HG02981 (cell line): ENCODE results near the gene PAX3.
"Not testable (repeated sequence)": the region's sequence is repeated elsewhere in the genome, so short reads cannot be mapped to it uniquely, and the experiment has no call there.

Experiments used
- ATAC-seq: cut with Tn5 transposase; IDR thresholded peaks from one replicate; pipeline ENCODE4 v1.9.1; 2021; ENCODE audit warnings: mild to moderate bottlenecking, moderate library complexity; ENCODE audit not compliant: unreplicated experiment

PAX3 gene

DNA sequence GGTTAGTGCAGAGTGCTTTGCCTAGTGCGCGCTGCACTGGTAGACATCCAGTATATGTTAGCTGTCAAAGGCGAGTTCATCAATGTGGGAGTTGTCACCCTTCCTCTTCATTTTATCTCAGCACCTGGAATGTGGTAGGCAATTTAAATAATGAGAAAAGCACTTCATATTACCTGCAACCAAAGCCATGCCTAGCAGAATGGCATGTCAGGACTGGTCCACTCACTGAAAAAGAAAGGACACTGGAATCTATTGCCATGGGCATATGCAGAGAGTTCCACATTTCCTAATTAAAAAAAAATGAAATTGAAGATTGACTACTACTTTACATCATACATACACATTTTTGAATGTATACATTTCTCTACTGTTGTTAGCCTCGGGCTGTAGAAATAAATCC lies 139.6 kb downstream of the PAX3 start:
- ATAC-seq: no peak

DNA sequence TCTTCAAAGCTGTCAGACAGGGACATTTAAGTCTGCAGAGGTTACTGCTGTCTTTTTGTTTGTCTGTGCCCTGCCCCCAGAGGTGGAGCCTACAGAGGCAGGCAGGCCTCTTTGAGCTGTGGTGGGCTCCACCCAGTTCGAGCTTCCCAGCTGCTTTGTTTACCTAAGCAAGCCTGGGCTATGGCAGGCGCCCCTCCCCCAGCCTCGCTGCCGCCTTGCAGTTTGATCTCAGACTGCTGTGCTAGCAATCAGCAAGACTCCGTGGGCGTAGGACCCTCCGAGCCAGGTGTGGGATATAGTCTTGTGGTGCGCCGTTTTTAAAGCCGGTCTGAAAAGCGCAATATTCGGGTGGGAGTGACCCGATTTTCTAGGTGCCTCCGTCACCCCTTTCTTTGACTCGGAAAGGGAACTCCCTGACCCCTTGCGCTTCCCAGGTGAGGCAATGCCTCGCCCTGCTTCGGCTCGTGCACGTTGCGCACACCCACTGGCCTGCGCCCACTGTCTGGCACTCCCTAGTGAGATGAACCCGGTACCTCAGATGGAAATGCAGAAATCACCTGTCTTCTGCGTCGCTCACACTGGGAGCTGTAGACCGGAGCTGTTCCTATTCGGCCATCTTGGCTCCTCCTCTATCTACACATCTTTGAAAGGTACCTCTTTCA lies 143.7 kb downstream of the PAX3 start:
- ATAC-seq: not testable (repeated sequence)
